Smooth muscle cell of trachea (primary cell): ENCODE results near the gene TMEM134. TPM values are rescaled to one million over a fixed set of nuclear protein-coding genes. Genes with fewer than 3 reads are reported as not detected.

Source experiments
- total RNA-seq: library from RNA; depleted of rRNA; stranded (reverse); fragments of >200 nt; gene quantifications from 2 replicates; pipeline ENCODE4 v1.2.1, GENCODE V29; 2014

The TMEM134 gene
- total RNA-seq: 25.5 and 36.7 TPM in 2 replicates

DNA sequence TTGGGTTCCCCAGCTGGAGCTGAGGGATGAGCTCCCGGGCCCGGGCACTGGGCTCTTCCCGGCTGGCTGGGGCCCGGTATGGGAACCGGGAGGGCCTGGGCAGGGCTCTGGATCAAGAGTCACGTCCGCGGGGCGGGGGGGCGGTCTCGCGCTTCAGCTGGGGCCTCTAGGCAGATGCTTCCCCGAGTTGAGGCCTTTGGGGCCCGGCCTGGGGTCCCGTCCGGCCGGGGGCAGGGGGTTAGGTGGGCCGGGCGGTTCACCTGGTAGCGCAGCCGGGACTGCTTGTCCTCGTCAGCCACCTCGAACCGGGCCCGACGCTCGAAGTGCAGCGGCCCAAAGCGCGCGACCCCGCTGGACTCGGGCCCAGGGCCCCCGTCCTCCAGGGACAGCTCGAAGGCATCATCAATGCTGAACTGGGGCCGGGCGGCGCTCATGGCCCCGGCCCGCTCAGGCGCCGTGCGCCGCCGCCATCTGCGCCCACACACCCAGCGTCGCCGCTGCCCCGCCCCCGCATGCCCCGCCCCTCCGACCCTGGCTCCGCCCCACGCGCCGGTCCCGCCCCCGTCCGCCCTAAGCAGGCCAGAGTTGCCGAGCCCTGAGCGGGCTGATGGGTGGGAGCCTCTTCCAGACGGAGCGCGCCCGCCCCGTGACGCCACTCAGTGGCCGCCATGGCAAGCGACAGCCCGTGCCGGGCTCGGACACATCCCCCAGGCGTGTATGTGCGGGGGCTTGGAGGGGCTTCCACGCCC lies at the start of gene TMEM134:
TMEM134 (minus strand) TSS at position 493 of the 749 bp plus-strand sequence; CDS start at position 434, 59 bp downstream.

DNA sequence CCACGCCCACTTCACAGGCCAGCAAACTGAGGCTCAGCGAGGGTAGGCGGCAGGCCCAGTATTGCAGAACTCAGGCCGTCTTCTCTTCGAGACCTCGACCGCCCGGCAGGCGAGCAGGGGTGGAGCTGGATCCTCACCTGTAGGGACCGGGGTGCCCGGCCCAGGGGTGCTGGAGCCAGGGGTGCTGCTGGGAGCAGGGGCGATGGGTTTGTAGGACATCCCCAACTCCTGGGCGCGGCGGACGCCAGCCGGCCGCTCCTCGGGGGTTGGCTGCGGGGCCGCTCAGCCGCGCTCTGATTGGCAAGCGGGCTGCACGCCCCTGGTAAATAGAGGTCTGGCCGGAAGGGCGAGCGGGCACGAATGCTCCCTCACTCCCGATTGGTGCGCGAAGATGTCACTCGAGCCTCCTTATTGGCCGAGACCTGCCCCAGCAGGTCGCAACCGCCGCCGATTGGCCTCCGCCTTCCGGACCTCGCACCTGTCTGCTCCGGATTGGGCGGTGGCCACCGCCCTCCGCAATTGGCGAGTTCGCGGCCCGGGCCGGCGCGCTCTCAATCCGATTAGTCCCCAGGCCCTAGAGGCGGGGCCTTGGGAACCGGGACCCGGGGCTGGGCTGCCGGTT lies 38.9 kb upstream of the TMEM134 start, which contains the start of gene CDK2AP2:
CDK2AP2 (minus strand) TSS at position 299 of the 622 bp plus-strand sequence; CDS start at position 219, 80 bp downstream.

DNA sequence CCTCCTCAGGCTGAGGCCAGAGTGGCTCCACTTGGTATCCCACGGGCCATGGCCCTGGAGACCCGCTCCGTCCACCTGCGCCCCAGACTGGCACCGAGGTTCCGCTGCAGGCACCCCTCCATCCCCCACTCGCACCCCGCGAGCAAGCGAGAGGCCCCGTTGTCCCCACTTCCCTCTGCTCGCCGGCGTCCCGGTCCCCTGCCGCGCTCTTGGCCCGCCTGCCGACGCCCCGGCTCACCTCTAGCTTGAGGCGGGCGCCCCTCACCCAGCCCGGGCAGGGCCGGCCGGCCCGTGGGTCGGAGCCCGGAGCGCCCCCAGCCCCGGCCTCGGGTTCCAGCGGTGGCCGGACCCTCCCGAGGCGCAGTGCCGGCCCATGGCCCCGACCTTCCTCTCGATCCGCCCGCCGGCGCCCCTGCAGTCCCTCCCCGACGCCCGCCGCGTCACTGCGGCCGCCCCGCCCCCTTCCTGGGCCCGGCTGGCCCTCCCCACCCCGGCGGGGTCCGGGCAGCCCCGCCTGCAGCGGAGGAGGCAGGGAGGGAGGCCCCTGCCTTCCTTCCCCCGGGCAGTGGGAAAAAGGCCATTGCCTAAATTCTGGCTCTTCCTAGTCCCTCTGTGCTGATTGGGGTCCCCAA lies 36.0 kb upstream of the TMEM134 start, which contains the start of gene PITPNM1:
PITPNM1 (minus strand) TSS at position 414 of the 632 bp plus-strand sequence. CDS start 1,183 bp downstream, outside the sequence.

DNA sequence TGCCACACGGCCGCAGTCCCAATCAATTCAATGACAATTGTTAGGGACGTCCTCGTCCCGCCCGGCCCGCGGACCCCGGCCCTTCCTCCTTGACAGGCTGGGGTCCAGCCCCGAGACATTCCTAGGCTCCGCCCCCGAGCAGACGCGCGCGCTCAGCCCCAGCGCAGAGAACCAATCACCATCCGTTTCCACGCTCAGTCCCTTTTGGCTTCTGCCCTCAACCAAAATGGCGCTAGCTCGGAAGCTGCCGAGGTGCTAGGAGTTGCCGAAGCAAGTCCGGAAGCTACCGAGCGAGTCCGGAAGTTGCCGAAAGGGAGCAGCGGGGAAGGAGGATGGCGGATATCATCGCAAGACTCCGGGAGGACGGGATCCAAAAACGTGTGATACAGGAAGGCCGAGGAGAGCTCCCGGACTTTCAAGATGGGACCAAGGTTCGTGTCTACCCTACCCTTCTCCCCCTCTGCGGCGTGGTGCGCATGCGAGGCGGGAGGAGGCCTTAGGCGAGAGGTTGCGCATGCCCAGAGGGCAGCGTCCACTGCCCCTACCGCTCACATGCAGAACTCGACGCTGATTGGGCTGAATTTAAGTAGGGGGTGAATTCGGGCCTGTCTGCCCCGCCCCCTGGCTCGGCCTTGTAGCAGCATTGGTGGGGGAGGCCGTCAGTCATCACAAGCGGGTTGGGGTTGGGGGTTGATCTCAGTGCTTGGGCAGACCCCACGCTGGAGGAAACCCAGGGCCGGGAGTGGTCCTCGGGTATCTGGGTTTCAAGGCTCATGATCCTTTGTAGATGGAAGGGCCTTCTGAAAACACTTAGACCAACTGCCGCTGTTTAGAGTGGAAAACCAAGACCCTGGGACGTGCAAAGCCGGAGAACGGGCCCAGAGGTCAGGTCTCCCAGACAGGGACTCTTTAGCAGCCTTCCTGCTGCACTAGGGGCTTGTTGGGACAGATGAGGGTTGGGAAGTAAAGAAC lies 14.1 kb upstream of the TMEM134 start, which contains the start of gene AIP:
AIP (plus strand) TSS at position 200 of the 972 bp plus-strand sequence; CDS start at position 333, 133 bp downstream.

DNA sequence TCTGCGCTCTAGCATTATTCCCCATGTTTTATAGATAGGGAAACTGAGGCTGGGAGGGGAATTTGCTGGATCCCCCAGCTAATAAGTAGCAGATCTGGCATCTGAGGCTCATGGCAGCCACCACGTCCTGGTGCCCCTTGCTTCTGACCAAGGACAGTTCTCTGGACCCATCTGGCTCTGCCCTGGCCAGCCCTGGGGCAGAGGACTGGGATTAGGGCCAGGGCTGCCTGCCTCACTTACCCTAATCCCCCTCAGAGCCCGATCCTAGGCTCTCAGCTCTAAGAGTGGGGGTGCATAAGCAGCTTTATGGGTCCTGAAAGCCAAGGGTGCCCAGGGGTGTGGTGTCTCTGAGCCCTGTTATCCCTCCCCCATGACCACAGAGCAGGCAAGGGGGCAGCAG lies 14.0 kb downstream of the TMEM134 start, which contains the start of gene CABP4:
CABP4 (plus strand) TSS at position 301 of the 400 bp plus-strand sequence; CDS start at position 371, 70 bp downstream.

GRCh38 chr11:67452141-67452952 lies 16.7 kb downstream of the TMEM134 start, which contains the start of gene GPR152:
Gene GPR152, minus strand, starts transcription at chr11:67452729. Its CDS starts 5 bp downstream, at chr11:67452724.

GRCh38 chr11:67437082-67437808 lies 31.8 kb downstream of the TMEM134 start, which contains the start of gene PTPRCAP:
Gene PTPRCAP, minus strand, starts transcription at chr11:67437682. Its CDS starts 63 bp downstream, at chr11:67437619.

DNA sequence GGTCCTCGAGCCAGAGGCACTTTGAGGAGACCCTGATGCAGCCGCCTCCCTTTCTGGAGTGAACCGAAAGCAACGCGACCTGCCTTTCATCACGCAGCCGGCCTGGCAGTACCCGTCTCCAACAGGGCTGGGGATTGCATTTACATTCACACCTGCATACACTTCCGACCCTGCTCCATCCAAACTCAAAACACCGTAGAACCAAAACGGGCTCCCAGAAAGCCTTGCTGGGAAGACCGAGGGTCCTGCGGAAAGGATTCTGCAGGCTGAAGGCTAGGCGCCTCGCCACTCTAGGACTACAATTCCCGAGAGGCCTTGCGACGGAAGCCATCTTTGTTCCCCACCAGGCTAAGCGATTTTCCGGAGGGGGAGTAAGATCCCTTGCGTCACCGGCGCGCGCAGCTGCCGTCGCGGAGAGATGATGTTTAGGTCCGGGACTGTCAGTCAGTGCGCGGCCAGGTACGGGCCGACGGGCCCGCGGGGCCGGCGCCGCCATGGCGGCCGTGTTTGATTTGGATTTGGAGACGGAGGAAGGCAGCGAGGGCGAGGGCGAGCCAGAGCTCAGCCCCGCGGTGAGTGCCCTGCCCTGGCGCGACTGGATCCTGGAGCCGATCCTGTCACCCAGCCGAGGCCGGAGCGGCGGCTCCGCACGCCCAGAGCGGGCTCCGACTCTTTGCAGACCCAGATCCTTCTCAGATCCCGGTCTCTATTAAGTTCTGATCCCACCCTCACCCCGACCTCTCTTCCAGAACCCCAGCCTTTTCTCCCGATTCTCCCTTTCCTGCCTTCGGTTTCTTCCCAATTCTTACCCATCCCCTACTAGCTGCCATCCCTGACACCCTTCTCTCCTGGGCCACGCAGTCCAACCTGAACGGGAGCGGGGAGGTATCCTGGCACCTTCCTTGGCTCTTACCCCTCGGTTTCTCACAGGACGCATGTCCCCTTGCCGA lies 40.7 kb downstream of the TMEM134 start, which contains the start of gene RPS6KB2:
RPS6KB2 (plus strand) TSS at position 443 of the 950 bp plus-strand sequence; CDS start at position 495, 52 bp downstream.

DNA sequence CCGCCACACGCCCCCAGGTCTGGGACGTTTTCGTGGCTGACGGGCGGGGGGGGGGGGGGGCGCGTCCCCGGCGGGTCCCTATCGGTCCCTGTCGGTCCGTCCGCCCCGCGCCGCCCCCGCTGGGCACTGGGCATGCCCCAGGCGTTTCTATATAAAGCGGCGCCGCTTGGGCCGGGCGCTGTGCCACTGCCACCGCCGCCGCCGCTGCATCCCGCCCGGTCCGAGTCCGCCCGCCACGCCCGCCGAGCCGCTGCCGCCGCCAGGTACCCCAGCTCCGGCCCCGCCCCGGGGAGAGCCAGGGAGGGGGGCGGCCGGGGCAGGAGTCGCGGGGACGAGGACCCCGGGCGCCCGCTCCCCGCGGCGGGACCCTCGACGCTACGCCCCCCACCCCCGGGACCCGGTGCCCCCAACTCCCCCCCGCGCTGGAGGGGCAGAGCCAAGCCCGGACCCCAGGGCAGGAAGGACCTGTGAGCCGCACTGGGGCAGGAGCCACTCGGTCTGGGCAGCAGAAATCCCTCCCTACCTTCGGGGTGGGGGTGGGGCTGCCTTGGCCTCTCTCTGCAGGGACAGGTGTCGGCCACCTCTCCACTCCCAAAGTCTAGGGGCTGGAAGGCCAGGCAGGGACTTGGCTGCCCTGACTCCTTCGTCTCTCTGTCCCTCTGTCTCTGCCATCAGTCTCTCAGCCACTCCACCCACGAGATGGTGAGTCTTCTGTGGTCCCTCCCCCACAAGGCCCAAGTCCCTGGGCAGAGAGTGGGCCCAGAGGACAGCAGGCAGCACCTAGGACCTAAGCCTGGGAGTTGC lies 53.3 kb downstream of the TMEM134 start, which contains the start of gene CARNS1:
CARNS1 (plus strand) TSS at position 178 of the 804 bp plus-strand sequence; CDS start at position 700, 522 bp downstream.

Other genes with a start within 250 kb of the TMEM134 start
- gene GRK2, start 202.8 kb downstream of the TMEM134 start, total RNA-seq: 30.8 and 33.2 TPM in 2 replicates
- gene ANKRD13D, start 179.9 kb downstream of the TMEM134 start, total RNA-seq: 26.0 and 36.9 TPM in 2 replicates
- 24.4 and 30.8 TPM in 2 replicates for gene SSH3, start 165.7 kb downstream of the TMEM134 start, total RNA-seq
- gene POLD4, start 115.7 kb downstream of the TMEM134 start, total RNA-seq: 25.6 and 60.2 TPM in 2 replicates
- 3.1 TPM in 2 replicates for gene CLCF1, start 95.7 kb downstream of the TMEM134 start, total RNA-seq
- 5.8 and 7.3 TPM in 2 replicates for gene RAD9A, start 77.3 kb downstream of the TMEM134 start, total RNA-seq
- 128 and 198 TPM in 2 replicates for gene PPP1CA, start 67.4 kb downstream of the TMEM134 start, total RNA-seq
- under 0.01 TPM in 1 of 2 replicates, not detected in the other for gene TBC1D10C, start 65.2 kb downstream of the TMEM134 start, total RNA-seq
- 0.15 and 0.66 TPM in 2 replicates for gene CARNS1, start 53.6 kb downstream of the TMEM134 start, total RNA-seq
- 47.6 and 55.6 TPM in 2 replicates for gene RPS6KB2, start 40.8 kb downstream of the TMEM134 start, total RNA-seq
- gene PTPRCAP, start 31.6 kb downstream of the TMEM134 start, total RNA-seq: 0.50 and 1.3 TPM in 2 replicates
- gene CORO1B, start 25.8 kb downstream of the TMEM134 start, total RNA-seq: 134 and 212 TPM in 2 replicates
- 0.17 TPM in 1 of 2 replicates, not detected in the other for gene GPR152, start 16.5 kb downstream of the TMEM134 start, total RNA-seq
- gene CABP4, start 13.9 kb downstream of the TMEM134 start, total RNA-seq: not detected in 2 replicates
- gene AIP, start 13.8 kb upstream of the TMEM134 start, total RNA-seq: 78.4 and 93.5 TPM in 2 replicates
- gene PITPNM1, start 36.1 kb upstream of the TMEM134 start, total RNA-seq: 19.2 and 23.0 TPM in 2 replicates
- 14.8 and 15.2 TPM in 2 replicates for gene CDK2AP2, start 38.9 kb upstream of the TMEM134 start, total RNA-seq
- gene CABP2, start 54.2 kb upstream of the TMEM134 start, total RNA-seq: not detected in 2 replicates
- 842 and 851 TPM in 2 replicates for gene GSTP1, start 114.6 kb upstream of the TMEM134 start, total RNA-seq
- gene NDUFV1, start 137.7 kb upstream of the TMEM134 start, total RNA-seq: 226 and 257 TPM in 2 replicates
- 4.3 and 4.5 TPM in 2 replicates for gene NUDT8, start 160.7 kb upstream of the TMEM134 start, total RNA-seq
- gene TBX10, start 170.5 kb upstream of the TMEM134 start, total RNA-seq: not detected in 2 replicates
- gene ACY3, start 181.5 kb upstream of the TMEM134 start, total RNA-seq: not detected in 2 replicates
- 0.15 TPM in 1 of 2 replicates, not detected in the other for gene ALDH3B2, start 205.4 kb upstream of the TMEM134 start, total RNA-seq